Upper lobe of left lung (tissue), 4 donors: ENCODE measurements around the gene PDIA4.

ENCODE experiments used
- CTCF ChIP-seq, 6 experiments: fragments of 450-650 bp in 4 of 6; fragments of 200-600 bp in 2 of 6; sonication (generic) in 2 of 6; IDR thresholded peaks; one replicate each; pipeline ENCODE4 v1.5.1; 2016 to 2019; ENCODE audit warnings: antibody characterized with exemption in 6 of 6
- POLR2AphosphoS5 ChIP-seq, 2 donors: sonication (generic); formaldehyde crosslinking; IDR thresholded peaks; one replicate each; pipeline ENCODE4 v1.5.1; 2017; ENCODE audit warnings: antibody characterized with exemption in 2 of 2

GRCh38 chr7:148954766-148955165 lies 73.5 kb downstream of the PDIA4 start:
- TF ChIP-seq POLR2AphosphoS5 (IDR thresholded peaks at IDR 0.05) = no peak
- no peak for TF ChIP-seq CTCF (IDR thresholded peaks at IDR 0.05)
